Measurements from ENCODE around the gene RSPRY1. TPM values are rescaled to one million over a fixed set of nuclear protein-coding genes. Genes with fewer than 3 reads are reported as not detected.

The RSPRY1 gene
- total and polyA plus RNA-seq, 2 of the 4 experiments (the other 2 are of a cell fraction), result 25.2 to 62.2 TPM

DNA sequence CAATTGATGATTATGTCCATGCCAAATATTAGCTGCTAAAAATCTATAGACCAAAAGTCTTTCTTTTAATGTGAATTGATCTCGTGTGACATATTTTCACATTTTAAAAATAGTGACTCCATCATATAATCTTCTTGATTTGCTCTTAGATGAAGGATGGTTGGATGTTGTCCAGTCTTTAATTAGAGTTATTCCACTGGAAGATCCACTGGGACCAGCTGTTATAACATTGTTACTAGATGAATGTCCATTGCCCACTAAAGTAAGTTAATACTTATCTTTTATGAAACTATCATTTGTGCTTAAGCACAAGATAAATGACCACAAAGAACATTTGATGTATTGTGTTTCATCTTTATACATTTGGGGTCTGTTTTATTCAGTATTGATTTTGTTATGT is 22.8 kb downstream of the RSPRY1 start:
- Histone ChIP-seq H3K56ac (ENCODE audit: extremely low read depth, insufficient read depth, low read length) (no peak overlapping the region), H4K20me1 (ENCODE audit: insufficient read depth, low read length) (no peaks in the 10 kb centered on the region; the same call in 1 of the 2 replicates), H2AK9ac (replicated peaks; ENCODE audit: low read depth, low read length, poor library complexity) (no peak overlapping the region), H3K9ac (ENCODE audit: low read depth, low read length) (no peak overlapping the region), H3K36me3 (ENCODE audit: control insufficient read depth, insufficient read depth, low read length) (peaks cover 39% of the 10 kb centered on the region), H2BK15ac (ENCODE audit: low read depth, low read length) (no peak overlapping the region), H3K27ac (ENCODE audit: insufficient read depth, low read length) (no peak overlapping the region), H3K79me1 (ENCODE audit: low read depth in 1 of 2, low read length in 2 of 2) (peaks cover 9 to 36% of the 10 kb centered on the region in 2 experiments; a peak in 3 of 4 replicates), H2AK5ac (ENCODE audit: low read depth, low read length) (no peak overlapping the region), H3K4me2 (ENCODE audit: low read depth, low read length) (no peak overlapping the region), H3K14ac (replicated peaks; ENCODE audit: low read depth, low read length) (no peak overlapping the region), H3K23ac (ENCODE audit: low read depth, low read length) (no peak overlapping the region), H3K27me3 (ENCODE audit: control insufficient read depth, insufficient read depth, low read length) (no peaks in the 10 kb centered on the region), H4K91ac (ENCODE audit: insufficient read depth, low read depth, low read length) (no peak overlapping the region), H3K9me3 (ENCODE audit: control insufficient read depth, insufficient read depth, low read length) (no peaks in the 10 kb centered on the region), H3K4me3 (ENCODE audit: insufficient read depth, low read depth, low read length) (no peak overlapping the region), H2BK20ac (ENCODE audit: low read depth, low read length) (no peak overlapping the region), H3K4me1 (ENCODE audit: control insufficient read depth, insufficient read depth, low read length) (no peaks in the 10 kb centered on the region), H2BK120ac (ENCODE audit: low read depth, low read length) (no peak overlapping the region), H3K4ac (ENCODE audit: low read depth, low read length) (no peak overlapping the region), H2AFZ (replicated peaks; ENCODE audit: low read length, poor library complexity) (no peak overlapping the region), H3K9me1 (ENCODE audit: insufficient read depth, low read length) (peaks cover 6% of the 10 kb centered on the region), H2BK5ac (ENCODE audit: low read depth, low read length, poor library complexity, severe bottlenecking) (no peak overlapping the region), H4K8ac (ENCODE audit: low read depth in 2 of 2, low read length in 2 of 2) (no peak overlapping the region), H3K18ac (ENCODE audit: low read depth, low read length) (no peak overlapping the region), H4K5ac (ENCODE audit: low read depth, low read length) (no peak overlapping the region)
- no peak for TF ChIP-seq RAD21 (IDR thresholded peaks at IDR 0.05; ENCODE audit: low read length)
- no peak for TF ChIP-seq FOS (IDR thresholded peaks at IDR 0.05; ENCODE audit: low read depth, low read length)
- no peak for TF ChIP-seq ELK1 (IDR thresholded peaks at IDR 0.05; ENCODE audit: borderline replicate concordance, low read depth, low read length)
- no peak for TF ChIP-seq NFE2L2 (IDR thresholded peaks at IDR 0.05; ENCODE audit: low read depth, low read length)
- TF ChIP-seq MAFK (IDR thresholded peaks at IDR 0.05; ENCODE audit: low read depth, low read length), result no peak
- POLR2A ChIA-PET (ENCODE audit: unreplicated experiment), result no interaction called here
- CTCF ChIA-PET, result interaction anchor here (1.1 kb wide), 1 partner anchor 12 kb away, joined by 4 read pairs; no protein-coding TSS in a partner anchor
- WGBS, 2 experiments (ENCODE audit: extremely low coverage in 2 of 2, insufficient read length in 1 of 2), result no CpG with 5 or more reads among the region's 1 CpG
- no TSS peak for BruUV-seq (replicated peaks)
- in situ Hi-C loops (cut with MboI; ENCODE audit: low sequenced_read_pairs) (no loop called here), dilution Hi-C loops (cut with HindIII; ENCODE audit: low sequenced_read_pairs, unreplicated experiment) (no loop called here), intact Hi-C loops (cut with micrococcal nuclease) (no loop called here)
- DNase-seq (no peak), ATAC-seq (ENCODE audit: low read depth) (no peak)
